HG02852 (cell line): Measurements from ENCODE around the gene SDE2.
"Not testable (repeated sequence)": the region's sequence is repeated elsewhere in the genome, so short reads cannot be mapped to it uniquely, and the experiment has no call there.

Source experiments
- ATAC-seq: cut with Tn5 transposase; IDR thresholded peaks from one replicate; pipeline ENCODE4 v1.9.1; 2021; ENCODE audit warnings: mild to moderate bottlenecking, moderate library complexity; ENCODE audit not compliant: unreplicated experiment

The SDE2 gene

DNA sequence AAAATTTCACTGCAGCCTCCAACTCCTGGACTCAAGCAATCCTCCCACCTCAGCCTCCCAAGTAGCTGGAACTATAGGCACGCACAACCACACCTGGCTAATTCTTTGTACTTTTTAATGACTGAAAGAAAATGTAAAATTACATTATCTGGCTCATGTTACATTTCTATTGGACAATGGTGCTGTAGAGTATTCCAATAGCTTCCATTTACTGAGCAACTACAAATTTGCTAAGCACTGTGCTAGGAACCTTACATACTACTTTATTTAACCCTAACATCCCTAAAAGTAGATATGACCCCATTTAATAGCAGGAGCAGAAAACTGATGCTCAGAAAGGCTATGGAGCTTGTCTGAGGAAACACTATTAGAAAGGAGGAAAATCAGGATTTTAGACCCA, 19.7 kb downstream of the SDE2 start:
- no peak for ATAC-seq

DNA sequence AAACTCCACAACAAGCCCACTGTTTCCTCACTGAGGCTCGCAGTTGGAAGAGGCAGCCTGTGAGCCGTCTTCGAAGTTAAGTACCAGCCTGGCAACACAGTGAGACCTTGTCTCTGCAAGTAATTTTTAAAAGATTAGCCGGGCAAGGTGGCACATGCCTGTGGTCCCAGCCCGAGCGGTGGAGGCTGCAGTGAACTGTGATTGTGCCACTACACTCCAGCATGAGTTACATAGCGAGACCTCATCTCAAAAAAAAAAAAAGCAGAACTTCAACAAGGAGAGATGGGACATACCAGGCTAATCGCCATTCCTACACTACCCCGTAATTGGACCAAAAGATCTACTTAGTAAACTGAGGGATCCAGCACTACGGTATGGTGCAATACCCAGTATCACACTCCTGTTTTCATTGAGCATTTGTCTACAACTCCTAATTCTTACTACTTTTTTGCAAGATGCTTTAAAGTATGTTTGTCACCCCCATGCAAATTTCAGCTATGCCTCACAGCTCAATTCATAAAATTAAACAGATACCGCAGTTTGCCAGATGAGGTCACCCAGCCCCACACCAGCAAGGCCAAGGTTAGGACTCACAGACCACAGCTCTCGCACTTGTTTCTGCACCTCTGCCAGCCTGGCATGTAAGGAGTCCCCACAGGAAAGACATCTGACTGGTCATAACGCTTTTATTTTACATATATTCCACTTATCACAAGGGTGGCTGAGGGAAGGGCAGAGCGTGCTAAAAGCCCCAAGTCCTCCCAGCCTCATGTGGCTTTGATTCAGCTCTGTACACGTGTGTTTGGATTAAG, 21.0 kb downstream of the SDE2 start:
- peak; percentile 46 for ATAC-seq

DNA sequence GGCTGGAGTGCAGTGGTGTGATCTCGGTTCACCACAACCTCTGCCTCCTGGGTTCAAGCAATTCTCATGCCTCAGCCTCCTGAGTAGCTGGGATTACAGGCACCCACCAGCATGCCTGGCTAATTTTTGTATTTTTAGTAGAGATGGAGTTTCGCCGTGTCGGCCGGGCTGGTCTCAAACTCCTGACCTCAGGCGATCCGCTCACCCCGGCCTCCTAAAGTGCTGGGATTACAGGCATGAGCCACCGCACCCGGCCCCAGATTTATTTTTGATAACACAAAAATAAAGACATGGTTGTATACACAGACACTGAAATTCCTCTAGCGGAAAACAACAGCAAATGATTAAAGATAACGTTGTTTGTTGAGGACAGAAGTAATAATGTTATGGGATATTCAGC, 24.0 kb downstream of the SDE2 start:
- ATAC-seq = not testable (repeated sequence)

DNA sequence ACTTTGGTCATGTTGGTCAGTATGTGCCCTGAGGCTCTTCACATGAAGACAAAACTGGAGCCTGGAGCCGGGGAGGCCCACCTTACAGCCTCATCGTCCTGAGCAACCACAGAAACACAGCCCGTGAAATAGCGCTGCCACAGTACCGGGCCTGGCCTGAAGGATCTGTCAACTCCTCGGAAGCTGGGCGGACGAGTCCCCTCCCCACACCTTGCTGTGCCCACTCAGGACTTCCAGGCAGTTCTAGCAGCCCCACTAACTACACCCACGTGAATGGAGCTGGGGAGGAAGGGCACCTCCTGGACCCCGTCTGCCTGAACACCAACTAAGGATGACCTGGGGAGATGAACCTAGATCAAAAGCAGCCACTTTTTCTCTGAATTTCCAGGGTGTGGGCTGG, 24.7 kb downstream of the SDE2 start:
- no peak for ATAC-seq

DNA sequence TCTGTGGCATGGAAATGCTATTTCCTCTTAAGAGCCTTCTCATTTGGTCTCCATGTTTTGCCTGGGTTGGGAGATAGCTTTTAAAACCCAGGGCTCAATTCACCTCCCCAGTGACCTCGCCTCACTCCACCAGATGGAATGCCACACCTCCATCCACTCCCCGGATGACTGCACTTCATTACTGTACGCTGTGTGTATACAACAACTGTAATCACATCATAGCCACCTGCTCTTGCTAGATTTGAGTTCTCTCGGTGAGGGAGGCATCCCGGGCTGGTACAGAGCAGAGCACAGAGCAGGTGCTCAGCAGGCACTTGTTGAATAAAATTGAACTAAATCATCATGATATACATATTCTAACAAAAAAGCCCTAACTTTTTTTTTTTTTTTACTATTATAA, 26.0 kb downstream of the SDE2 start:
- ATAC-seq = no peak

DNA sequence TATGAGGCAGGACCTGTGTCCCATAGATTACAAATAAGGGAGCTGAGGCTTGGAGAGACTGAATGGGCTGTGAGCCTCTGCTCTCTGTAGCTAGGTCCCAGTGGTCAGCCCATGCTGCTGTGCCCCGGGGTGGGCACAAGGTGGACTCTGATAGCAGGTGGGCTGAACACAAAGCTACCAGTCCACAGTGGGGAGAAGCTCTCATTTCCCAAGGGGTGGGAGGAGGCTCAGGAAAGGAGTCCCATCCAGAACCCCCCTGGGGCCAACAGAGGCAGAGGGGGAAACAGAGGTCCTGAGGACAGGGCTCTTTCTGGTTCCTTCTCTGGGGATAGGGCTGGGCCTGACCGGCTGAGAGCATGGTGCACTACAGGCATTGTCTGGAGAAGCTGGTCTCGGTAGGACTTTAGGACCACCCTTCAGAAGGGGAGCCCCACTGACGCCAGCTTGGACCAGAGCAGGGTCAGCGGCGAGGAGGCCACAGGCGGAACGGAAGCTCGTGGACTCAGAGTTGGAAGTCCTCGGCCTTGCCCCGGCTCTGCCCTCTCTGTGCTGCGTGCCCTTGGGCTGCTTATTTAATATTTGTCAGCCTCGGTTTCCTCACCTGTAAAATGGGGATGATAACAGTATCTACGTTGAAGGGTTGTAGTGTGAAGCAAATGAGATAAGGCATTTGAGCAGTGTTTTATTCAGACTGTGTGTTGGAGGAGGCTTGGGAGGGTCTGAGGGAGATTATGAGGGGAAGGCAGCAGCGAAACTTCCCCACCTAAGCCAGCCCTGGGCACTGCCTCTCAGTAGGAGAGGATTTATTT, 26.6 kb downstream of the SDE2 start:
- ATAC-seq = no peak

DNA sequence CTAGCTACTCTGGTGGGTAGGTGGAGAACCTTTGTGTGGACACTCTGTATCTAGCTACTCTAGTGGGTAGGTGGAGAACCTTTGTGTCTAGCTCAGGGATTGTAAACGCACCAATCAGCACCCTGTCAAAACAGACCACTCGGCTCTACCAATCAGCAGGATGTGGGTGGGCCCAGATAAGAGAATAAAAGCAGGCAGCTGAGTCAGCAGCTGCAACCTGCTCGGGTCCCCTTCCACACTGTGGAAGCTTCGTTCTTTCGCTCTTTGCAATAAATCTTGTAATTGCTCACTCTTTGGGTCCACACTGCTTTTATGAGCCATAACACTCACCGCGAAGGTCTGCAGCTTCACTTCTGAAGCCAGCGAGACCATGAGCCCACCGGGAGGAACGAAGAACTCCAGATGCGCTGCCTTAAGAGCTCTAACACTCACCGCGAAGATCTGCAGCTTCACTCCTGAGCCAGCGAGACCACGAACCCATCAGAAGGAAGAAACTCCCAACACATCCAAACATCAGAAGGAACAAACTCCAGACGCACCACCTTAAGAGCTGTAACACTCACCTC, 28.5 kb downstream of the SDE2 start:
- not testable (repeated sequence) for ATAC-seq

DNA sequence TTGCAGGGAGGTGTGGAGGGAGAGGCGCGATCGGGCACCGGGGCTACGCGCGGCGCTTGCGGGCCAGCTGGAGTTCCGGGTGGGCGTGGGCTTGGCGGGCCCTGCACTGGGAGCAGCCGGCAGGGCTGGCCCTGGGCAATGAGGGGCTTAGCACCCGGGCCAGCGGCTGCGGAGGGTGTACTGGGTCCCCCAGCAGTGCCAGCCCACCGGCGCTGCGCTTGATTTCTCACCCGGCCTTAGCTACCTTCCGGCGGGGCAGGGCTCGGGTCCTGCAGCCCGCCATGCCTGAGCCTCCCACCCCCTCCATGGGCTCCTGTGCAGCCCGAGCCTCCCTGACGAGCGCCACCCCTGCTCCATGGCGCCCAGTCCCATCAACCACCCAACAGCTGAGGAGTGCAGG, 29.4 kb downstream of the SDE2 start:
- ATAC-seq = not testable (repeated sequence)

DNA sequence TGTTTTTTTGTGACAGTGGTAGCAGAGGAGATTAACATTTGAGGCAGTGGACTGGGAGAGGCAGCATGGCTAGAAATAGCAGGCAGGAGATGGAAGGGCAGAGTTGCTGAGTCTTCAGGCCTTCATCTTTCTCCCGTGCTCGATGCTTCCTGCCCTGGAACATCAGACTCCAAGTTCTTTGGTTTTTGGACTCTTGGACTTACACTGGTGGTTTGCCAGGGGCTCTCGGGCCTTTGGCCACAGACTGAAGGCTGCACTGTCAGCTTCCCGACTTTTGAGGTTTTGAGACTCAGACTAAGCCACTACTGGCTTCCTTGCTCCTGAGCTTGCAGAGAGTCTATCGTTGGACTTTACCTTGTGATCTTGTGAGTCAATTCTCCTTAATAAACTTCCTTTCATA, 33.9 kb downstream of the SDE2 start:
- no peak for ATAC-seq

DNA sequence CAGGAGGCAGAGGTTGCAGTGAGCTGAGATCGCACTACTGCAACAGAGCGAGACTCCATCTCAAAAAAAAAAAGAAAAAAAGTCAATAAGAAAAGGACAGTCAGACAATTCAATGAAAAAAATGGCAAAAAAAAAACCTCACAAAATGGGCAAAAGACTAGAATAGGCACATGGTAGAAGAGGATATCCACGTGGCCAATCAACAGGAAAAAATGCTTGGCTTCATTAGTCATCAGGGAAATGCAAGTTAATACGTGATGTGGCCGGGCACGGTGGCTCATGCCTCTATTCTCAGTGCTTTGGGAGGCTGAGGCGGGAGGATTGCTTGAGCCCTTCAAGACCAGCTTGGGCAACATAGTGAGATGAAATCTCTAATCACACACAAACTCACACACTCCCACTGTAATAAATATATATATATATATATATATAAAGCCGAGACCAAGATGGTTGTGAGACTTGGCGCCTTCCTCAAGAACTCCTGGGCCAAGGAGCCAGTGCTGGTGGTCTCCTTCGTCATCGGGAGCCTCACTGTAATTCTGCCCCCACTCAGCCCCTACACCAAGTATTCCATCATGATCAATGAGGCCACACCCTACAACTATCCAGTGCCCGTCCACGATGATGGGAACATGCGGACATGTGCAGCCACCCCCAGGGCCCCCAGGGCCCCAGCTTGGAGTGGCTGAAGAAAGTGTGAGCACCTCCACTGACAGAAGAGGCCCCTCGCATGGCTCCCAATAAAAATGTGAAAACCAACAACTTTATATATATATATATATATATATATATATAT, 35.2 kb downstream of the SDE2 start:
- no peak for ATAC-seq

DNA sequence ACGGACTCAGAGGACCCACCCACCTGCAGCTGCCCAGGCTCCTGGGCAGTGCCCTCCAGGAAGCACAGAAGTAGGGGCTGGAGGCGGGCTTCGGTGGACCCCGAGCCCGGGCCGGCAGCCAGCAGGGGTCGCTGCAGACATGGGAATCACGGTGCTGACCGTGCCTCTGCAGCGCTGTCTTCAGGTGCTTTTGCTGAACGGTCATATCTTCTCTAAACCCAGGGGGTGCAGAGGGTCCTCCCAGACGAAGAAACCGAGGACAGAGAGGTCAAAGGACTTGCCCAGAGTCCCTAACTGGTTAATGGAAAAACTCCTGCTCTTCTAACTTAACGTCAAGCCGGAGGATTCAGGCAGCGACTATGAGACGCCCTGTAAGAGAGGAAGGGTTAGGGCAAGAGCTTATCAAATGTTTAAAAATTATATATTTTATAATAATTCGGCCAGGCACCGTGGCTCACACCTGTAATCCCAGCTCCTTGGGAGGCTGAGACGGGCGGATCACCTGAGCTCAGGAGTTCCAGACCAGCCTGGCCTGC, 36.6 kb downstream of the SDE2 start:
- peak; percentile 72 for ATAC-seq

DNA sequence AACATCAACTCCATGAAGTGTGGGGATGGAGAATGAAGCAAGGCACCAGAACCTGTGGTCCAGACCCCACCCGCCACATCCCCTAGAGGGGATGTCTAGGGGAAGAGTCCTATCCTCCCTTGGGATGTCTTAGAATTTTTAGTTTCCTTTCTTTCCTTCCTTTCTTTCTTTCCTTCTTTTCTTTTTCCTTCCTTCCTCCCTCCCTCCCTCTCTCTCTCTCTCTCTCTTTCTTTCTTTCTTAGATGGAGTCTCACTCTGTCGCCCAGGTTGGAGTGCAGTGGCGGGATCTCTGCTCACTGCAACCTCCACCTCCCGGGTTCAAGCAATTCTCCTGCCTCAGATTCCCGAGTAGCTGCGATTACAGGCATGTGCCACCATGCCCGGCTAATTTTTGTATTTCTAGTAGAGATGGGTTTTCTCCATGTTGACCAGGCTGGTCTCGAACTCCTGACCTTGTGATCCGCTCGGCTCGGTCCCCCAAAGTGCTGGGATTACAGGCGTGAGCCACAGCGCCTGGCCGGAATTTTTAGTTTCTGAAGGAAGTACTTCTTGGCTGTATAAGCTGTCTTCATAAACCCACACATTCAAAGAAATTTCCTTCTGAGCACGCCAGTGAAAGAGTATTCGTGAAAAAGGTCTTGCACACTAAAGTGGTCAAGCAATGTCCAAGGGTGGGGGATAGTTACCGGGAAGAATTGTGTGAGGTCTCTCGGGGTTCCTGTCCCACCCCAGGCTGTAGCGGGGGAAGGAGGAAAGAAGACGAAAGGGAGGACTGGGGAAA, 37.3 kb downstream of the SDE2 start:
- ATAC-seq = no peak

DNA sequence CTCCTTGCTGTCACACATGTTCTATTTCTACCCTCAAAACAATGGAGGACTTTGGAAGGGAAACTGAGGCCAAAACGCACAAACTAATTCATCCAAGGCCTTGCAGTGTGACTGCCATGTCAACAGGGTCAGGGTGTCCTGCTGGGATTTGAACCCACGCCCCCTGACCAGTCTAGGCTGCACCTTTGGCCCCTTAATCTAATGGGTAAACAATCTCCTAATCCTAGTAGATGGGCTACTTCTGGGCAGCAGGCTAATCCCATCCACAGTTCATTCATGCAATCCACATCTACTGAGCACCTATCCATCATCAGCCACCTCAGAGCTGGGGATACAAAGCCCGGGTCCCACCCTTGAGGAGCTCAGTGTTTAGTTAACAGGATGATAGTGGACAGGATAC, 41.1 kb downstream of the SDE2 start:
- ATAC-seq = no peak

DNA sequence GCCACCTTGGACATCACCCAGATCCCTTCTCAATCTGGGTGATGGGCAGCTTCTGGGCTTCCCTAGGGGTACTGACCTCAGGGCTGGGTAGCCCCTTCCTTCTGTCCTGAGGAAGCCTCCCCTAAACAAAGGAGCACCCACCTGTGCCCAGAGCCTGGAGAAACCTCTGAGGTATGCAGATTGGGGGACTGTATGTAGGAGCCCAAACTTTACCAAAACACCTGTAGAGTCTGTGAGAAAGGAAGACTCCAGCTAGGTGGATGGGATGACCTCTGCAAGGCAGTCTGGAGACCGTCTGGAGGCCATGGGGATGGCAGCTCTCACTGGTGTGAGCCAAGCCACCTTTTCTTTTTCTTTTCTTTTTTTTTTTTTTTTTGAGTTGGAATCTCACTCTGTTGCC, 44.4 kb downstream of the SDE2 start:
- no peak for ATAC-seq

DNA sequence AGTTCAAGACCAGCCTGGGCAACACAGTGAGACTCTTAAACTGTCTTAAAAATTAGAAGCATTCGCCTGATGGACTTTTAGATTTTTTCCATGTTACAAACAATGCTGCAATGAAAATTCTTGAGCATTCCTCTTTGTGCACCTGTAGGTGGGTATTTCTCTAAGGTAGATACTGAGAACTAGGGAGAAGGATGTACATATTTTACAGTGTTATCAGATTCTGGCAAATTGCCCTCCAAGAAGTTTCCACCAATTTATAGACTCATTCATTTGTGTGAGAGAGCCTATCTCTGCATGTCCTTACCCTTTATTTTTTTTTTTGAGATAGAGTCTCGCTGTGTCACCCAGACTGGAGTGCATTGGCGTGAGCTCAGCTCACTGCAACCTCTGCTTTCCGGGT, 45.8 kb downstream of the SDE2 start:
- no peak for ATAC-seq

DNA sequence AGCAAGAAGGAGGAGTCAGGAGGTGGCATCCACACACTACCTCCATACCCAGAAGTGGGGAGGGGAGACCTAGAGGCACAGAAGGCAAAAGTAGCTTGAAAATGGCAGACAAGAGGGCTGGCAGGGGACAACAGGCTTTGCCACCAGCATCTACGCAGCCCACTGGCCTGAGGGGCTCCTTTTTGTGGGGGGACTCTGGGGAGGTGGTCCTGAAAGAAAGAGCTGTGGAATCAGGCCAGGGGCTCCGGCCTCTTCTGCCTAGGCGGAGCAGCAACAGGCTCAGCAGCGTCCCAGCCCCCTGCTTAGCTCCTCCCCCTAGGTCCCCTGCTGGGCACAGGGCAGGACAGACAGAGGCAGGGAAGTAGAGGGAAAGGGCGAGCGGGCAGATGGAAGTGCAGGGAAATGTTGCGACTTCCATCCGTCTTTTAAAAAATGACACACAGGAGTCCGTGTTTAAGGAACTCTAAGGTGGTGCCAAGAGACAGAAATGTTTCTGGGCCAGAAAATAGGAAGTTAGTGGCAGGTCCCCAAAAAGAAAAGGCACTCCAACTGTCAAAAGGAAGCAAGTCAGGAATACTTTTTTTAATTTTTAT, 48.1 kb downstream of the SDE2 start:
- no peak for ATAC-seq

DNA sequence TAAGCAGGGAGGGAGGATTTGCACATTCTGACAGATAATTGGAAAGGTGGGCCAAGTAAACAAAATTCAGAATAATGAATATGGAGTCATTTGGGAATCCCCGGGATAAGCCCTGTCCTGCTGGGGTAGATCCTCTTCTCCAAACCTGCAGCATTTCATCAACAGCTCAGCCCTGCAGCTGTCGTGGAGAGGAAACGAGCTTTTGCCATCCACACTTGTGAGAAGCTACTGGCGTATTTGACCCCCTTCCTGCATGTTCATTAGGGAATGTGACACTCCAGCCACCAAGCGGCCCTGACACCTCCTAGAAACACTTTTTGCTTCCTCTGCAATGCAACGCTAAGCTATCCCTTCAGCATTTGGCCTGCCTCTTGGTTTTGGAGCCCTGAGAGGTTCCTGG, 50.1 kb downstream of the SDE2 start:
- ATAC-seq = no peak

DNA sequence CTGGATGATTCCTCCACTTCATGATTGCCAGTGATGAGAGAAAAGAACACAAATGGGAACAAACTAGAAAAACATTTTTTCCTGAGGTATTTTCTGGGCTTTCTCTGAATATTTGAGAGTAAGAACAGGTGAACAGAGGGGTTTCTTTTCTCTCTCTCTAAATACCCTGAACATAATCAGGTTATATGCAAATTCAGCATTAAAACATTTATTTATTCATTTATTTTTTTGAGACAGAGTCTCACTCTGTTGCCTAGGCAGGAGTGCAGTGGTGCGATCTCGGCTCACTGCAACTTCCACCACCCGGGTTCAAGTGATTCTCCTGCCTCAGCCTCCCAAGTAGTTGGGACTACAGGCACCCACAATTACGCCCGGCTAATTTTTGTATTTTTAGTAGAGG, 52.3 kb downstream of the SDE2 start:
- no peak for ATAC-seq

DNA sequence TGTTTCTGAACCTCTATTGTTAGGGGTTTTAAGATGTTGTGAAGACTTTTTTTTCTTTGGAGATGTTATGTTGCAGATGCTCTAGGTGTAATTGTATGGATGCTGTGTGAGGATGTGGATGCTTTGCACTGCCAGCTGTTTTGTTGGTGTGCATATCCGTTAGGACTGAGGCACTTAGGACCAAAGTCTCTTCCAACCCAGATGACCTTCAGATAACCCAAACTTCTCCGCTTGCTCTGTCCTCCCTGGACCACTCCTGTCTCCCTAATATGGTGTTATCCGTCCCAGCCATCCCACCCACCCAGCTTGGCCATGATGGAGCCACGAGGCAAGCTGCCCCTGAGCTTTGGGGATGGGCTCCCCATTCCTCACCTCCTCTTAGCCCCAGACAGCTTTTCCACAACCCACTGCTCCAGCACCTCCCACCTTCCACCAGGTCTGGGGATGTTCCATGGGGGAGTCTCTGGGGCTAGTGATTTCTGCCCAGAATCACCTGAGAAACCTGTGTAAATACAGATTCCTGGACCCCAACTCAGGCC, 53.0 kb downstream of the SDE2 start:
- ATAC-seq = no peak
